NCI-H82 treated with DMSO at 0.1 percent for 48 hours (cell line): ENCODE measurements around the gene CALML3.

Source experiments
- DNase-seq: peaks from one replicate; lab custom pipeline; 2025; ENCODE audit not compliant: unreplicated experiment; lab: John Stamatoyannopoulos, UW

Gene CALML3

DNA sequence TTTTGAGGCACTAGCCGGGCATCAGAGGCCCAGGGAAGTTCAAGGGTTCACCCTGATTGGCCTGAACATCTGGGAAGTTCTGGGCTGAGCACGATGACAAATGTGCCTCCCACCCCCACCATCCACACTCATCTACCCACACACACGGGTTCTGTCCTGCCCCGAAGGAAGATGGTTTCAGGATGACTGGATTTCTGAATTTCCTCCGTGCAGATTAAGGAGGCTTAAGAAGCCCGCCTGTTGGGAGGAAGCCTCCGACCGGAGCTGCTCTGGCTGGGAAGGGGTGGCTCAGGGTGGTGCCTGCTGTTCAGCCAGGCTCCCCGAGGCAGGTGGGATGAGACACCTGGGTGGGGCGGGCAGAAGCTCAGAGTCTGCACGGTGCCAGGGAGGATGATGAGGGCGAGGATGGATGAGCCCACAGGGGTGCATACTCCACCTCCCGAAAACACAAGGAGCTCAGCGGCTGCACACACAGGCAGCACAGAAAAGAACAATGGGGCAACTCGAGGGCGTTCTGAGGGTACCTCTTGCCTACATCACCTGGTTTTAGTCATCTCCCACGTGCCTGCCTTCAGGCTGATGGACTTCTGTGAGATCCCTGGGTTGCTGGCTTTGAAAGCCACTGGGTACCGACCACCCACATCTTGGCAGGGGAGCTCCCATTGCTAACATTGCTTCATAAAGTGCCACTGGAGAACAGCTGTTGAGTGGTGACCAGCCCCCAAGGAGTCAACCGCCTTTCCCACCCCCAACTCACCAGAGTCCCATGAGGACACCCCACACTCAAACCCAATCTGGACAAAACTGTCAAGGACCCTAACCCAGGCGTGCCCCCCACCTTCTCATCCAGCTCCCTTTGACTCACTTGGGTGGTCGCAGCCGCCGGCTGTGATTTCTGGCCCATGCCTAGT lies 41.2 kb downstream of the CALML3 start:
- DNase-seq = no peak

- DNase-seq = no peak
Measured at GRCh38 chr10:5566614-5567013, 41.9 kb downstream of the CALML3 start.

- DNase-seq = no peak
Measured at GRCh38 chr10:5567477-5567876, 42.7 kb downstream of the CALML3 start.

DNA sequence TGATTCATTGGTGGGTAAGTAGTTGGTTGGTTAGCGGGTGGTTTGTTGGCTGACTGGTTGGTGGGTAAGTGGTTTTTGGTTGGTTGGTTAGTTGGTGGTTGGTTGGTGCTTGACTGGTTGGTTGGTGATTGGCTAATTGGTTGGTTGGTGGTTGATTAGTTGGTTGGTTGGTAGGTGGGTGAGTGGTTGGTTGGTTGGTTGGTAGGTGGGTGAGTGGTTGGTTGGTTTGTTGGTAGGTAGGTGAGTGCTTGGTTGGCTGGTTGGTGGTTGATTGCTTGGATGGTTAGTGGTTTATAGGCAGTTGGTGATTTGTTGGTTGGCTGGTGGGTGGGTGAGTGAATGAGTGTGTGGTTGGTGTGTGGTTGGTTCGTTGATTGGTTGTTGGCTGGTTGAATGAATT lies 44.2 kb downstream of the CALML3 start:
- DNase-seq = no peak

GRCh38 chr10:5569568-5569967 lies 44.8 kb downstream of the CALML3 start:
- DNase-seq = no peak

GRCh38 chr10:5570007-5570655 lies 45.4 kb downstream of the CALML3 start:
- DNase-seq = no peak

- no peak for DNase-seq
Measured at GRCh38 chr10:5570979-5571810, 46.4 kb downstream of the CALML3 start.

DNA sequence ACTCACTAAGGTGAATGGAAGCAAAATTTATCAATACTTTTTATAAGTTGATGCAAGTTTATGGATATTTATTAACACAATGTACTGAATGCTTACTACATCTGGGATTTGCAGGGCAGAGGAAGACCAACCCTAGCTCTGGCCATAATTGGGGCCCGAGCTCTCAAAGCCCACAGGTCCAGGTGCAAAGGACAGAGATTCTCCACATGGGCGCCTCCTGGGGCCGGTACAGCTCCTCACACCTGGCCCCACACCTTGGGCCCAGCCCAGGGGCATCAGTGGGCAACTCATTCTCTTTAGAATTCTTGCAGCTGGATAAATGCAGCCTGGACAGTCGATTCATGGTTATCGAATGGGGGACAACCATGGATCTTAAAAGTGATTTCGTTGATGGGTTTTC lies 47.1 kb downstream of the CALML3 start:
- DNase-seq = no peak

- DNase-seq = no peak
Measured at GRCh38 chr10:5573319-5573950, 48.7 kb downstream of the CALML3 start.

DNA sequence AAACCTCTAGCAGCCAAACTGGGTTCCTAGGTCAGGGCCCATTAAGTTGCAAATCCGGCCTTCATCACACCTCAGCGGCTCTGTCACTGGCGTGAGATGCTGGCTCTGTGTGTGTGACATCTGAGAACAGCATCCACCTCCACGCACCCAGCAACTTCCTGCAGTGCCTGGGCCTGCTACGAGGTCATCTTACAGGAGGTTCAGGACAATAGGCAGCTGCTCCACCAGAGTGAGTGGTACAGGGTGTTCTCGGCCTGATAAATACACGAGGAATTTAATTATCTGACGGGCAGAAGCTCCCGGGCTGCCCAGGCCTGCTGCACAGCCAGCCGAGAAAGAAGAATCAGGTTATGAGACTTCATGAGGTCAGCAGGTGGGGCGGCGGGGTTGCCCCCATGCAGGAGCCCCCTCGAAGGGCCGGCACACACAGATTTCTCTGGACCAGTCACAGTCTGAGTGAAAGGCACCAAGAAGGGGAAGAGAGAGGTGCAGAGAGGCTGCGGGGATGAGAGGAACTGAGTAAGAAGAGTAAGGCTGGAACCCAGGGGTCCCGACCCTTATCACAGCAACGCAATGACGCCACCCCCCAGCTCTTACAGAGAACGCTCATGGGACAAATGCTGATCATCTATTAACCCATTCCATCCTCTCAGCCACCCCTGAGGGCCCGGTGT lies 49.3 kb downstream of the CALML3 start:
- DNase-seq = no peak

DNA sequence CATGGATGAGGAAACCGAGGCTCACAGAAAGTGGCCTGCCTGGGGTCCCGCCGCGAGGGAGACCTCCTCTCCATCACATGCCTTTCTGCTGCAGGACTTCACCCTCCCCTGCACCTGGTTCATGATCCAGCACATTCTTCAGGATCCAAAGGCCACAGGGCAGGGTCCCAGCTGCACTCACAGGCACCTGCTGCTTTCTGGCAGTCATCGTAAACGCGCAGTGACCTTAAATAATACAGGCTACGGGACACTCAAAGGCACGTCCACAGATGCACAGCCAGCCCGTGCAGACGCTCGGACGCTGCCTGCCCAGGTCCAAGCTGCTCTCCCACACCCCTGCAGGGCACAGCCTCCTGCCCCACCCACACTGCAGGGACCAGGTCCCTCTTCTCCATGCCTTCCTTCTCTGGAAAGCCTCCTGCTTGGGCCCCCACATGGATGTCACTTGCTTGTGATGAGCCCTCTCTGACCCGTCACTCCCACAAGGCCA lies 49.9 kb downstream of the CALML3 start:
- DNase-seq = no peak

DNA sequence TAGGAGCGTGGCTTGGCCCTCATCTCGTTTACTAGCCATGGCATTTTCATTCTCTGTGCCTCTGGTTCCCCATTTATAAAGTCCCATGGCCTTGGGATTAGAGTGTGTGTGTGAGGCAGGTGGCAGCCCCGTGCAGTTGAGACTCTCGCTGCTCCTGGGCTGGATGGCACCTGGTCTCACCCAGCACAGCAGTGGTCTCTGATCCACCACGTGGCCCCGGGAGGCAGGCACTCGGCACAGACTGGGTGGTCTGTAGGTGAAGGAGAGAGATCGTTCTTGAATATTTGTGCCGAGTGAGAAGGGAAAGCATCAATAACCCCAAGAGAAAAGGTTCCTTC lies 50.4 kb downstream of the CALML3 start:
- no peak for DNase-seq

DNA sequence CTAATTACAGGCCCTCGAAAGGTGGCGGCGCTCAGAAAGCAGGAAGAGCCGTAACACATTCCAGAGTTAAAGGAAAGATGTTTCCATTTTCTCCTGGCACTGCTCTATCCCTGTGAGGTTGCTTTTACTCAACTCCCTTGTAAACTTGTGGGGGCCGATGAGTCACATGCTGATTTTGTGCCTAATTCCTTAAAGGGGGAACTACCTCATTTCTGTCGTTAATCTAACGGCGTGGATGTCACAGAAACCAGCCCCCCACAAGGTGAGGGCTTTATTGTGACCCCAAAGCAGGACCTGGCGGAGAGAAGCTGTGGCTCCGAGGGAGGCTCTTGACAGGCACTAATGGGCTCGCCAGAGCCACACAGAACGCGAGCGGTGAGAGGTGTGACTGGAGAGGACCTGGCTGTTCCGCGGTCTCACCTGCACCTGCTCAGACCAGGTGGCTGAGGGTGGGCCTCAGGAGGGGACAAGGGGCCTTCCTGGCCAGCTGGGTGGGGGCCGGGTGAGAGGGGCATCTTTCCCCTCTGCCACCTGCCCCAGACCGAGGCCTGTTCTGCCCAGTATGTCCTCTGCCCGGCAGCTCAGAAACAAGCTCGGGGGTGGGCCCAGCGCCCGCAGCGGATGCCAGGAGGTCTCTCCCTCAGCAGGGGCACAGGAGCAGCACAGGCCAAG lies 50.9 kb downstream of the CALML3 start:
- no peak for DNase-seq

- DNase-seq = no peak
Measured at GRCh38 chr10:5576154-5576748, 51.5 kb downstream of the CALML3 start.
